ENCODE data around the gene NEB. TPM values are rescaled to one million over a fixed set of nuclear protein-coding genes. Genes with fewer than 3 reads are reported as not detected.
"Not testable (repeated sequence)": the region's sequence is repeated elsewhere in the genome, so short reads cannot be mapped to it uniquely, and the experiment has no call there.

Gene NEB
- total RNA-seq, 1 experiment from 2014 or later: 0.33 TPM

DNA sequence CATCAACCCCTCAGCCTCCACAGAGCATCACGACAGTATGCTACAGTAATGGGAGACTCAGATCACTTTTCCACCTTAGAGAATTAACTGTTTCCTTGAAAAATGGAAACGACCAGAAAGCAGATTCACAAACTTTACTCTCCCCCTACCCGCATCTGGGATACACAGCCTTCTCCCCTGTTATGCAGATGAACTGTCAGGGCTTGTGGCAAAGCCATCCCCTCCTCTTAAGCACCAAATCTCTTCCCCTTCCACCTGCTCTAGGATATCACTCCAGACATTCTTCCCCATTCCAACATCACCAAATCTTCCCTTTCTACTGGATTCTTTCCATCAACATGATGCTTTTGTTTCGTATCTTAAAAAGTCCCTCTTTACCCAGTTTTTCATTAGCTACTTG is 26.4 kb downstream of the NEB start:
- Mint-ChIP-seq H3K4me1 (ENCODE audit: insufficient read depth, unreplicated experiment) (no peaks in the 10 kb centered on the region), H3K4me3 (ENCODE audit: unreplicated experiment) (no peak overlapping the region), H3K27ac (ENCODE audit: low read depth, unreplicated experiment) (no peak overlapping the region), H3K27me3 (ENCODE audit: insufficient read depth, unreplicated experiment) (no peaks in the 10 kb centered on the region), H3K9me3 (ENCODE audit: unreplicated experiment) (no peaks in the 10 kb centered on the region), H3K36me3 (ENCODE audit: insufficient read depth, unreplicated experiment) (no peaks in the 10 kb centered on the region)
- POLR2A ChIA-PET: no interaction called here
- BruUV-seq (replicated peaks): no TSS peak
- TF ChIP-seq CTCF (IDR thresholded peaks at IDR 0.05; ENCODE audit: unreplicated experiment): no peak
- intact Hi-C loops (cut with micrococcal nuclease): no loop called here
- CTCF ChIA-PET: interaction anchor here (0.6 kb wide), 1 partner anchor 24 kb away, joined by 3 read pairs; no protein-coding TSS in a partner anchor
- DNase-seq (ENCODE audit: unreplicated experiment): no peak

- H3K9me3 Mint-ChIP-seq (ENCODE audit: unreplicated experiment); H3K4me1 Mint-ChIP-seq (ENCODE audit: insufficient read depth, unreplicated experiment); DNase-seq (ENCODE audit: unreplicated experiment); BruUV-seq (replicated peaks); POLR2A ChIA-PET; H3K36me3 Mint-ChIP-seq (ENCODE audit: insufficient read depth, unreplicated experiment); intact Hi-C loops (cut with micrococcal nuclease); H3K27ac Mint-ChIP-seq (ENCODE audit: low read depth, unreplicated experiment); H3K4me3 Mint-ChIP-seq (ENCODE audit: unreplicated experiment); H3K27me3 Mint-ChIP-seq (ENCODE audit: insufficient read depth, unreplicated experiment): not testable (repeated sequence)
- CTCF ChIA-PET: interaction anchor here (0.7 kb wide), 1 partner anchor 39 kb away, joined by 3 read pairs; no protein-coding TSS in a partner anchor
Measured at GRCh38 chr2:151704480-151704961, 29.8 kb downstream of the NEB start.

DNA sequence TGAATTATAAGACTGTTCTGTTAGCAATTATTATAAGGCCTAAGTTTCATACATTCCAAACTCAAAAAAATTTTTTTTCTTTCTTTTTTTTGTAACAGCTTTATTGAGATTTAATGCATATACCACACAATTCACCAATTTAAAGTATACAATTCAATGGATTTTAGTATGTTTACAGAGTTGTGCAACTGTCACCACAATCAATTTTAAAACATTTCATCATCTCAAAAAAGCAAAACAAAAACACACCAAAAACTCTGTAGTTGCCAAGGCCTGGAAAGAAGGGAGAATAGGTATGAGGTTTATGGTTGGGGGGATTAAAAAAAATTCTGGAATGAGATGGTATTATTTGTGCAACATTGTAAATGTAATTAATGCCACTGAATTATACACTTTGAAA is 36.1 kb downstream of the NEB start:
- H3K9me3 Mint-ChIP-seq (ENCODE audit: unreplicated experiment); POLR2A ChIA-PET; H3K4me3 Mint-ChIP-seq (ENCODE audit: unreplicated experiment); DNase-seq (ENCODE audit: unreplicated experiment); intact Hi-C loops (cut with micrococcal nuclease); H3K27ac Mint-ChIP-seq (ENCODE audit: low read depth, unreplicated experiment); H3K27me3 Mint-ChIP-seq (ENCODE audit: insufficient read depth, unreplicated experiment); BruUV-seq (replicated peaks); H3K4me1 Mint-ChIP-seq (ENCODE audit: insufficient read depth, unreplicated experiment); H3K36me3 Mint-ChIP-seq (ENCODE audit: insufficient read depth, unreplicated experiment): not testable (repeated sequence)
- CTCF ChIA-PET: interaction anchor here (0.7 kb wide), 1 partner anchor 44 kb away, joined by 3 read pairs; no protein-coding TSS in a partner anchor

DNA sequence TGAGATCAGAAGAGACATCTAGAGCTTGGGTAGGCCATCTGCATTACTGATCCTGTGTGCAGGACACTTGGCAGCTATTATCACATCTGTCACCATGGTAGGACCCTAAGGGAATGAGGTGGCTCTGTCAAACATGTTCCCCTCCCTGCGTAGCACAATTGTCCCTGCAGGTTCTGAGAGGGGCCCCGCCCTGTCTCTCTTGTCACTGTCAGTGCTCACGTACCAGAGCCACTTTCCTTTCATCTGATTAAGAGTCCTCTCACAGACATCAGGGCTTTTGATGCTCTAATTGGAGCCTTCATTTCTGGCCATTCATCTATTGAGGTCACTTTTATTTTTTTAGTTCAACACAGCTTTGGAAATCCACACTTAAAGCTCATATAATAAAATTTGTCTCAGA is 38.5 kb downstream of the NEB start:
- DNase-seq (ENCODE audit: unreplicated experiment): no peak
- Mint-ChIP-seq H3K9me3 (ENCODE audit: unreplicated experiment) (no peaks in the 10 kb centered on the region), H3K4me3 (ENCODE audit: unreplicated experiment) (no peak overlapping the region), H3K4me1 (ENCODE audit: insufficient read depth, unreplicated experiment) (no peaks in the 10 kb centered on the region), H3K27ac (ENCODE audit: low read depth, unreplicated experiment) (no peak overlapping the region), H3K27me3 (ENCODE audit: insufficient read depth, unreplicated experiment) (no peaks in the 10 kb centered on the region), H3K36me3 (ENCODE audit: insufficient read depth, unreplicated experiment) (no peaks in the 10 kb centered on the region)
- CTCF ChIA-PET: interaction anchor here (0.6 kb wide), 1 partner anchor 80 kb away, joined by 3 read pairs; no protein-coding TSS in a partner anchor
- POLR2A ChIA-PET: no interaction called here
- no TSS peak for BruUV-seq (replicated peaks)
- intact Hi-C loops (cut with micrococcal nuclease): no loop called here
- no peak for TF ChIP-seq CTCF (IDR thresholded peaks at IDR 0.05; ENCODE audit: unreplicated experiment)

GRCh38 chr2:151691631-151692030 is 42.6 kb downstream of the NEB start:
- Mint-ChIP-seq H3K36me3 (ENCODE audit: insufficient read depth, unreplicated experiment) (no peaks in the 10 kb centered on the region), H3K4me3 (ENCODE audit: unreplicated experiment) (no peak overlapping the region), H3K27ac (ENCODE audit: low read depth, unreplicated experiment) (no peak overlapping the region), H3K4me1 (ENCODE audit: insufficient read depth, unreplicated experiment) (no peaks in the 10 kb centered on the region), H3K27me3 (ENCODE audit: insufficient read depth, unreplicated experiment) (no peaks in the 10 kb centered on the region), H3K9me3 (ENCODE audit: unreplicated experiment) (no peaks in the 10 kb centered on the region)
- ChIA-PET POLR2A (no interaction called here), CTCF (interaction anchor here (0.6 to 2.6 kb wide), 3 partner anchors 28 to 334 kb away, joined by 3 to 15 read pairs (median 5); no protein-coding TSS in a partner anchor)
- intact Hi-C loops (cut with micrococcal nuclease): no loop called here
- no peak for TF ChIP-seq CTCF (IDR thresholded peaks at IDR 0.05; ENCODE audit: unreplicated experiment)
- BruUV-seq (replicated peaks): no TSS peak
- DNase-seq (ENCODE audit: unreplicated experiment): no peak
